ENCODE data around the gene C17orf50. TPM values are rescaled to one million over a fixed set of nuclear protein-coding genes. Genes with fewer than 3 reads are reported as not detected.

C17orf50 gene
- total RNA-seq, 1 donor from 2014 or later = not detected

GRCh38 chr17:35743626-35744328 is 16.9 kb upstream of the C17orf50 start:
- no peak overlapping the region for H3K4me3 Mint-ChIP-seq (ENCODE audit: unreplicated experiment)
- no peak overlapping the region for H3K27ac Mint-ChIP-seq (ENCODE audit: unreplicated experiment)
- no peak for TF ChIP-seq CTCF (IDR thresholded peaks at IDR 0.05)
- H3K27me3 Mint-ChIP-seq (ENCODE audit: low read depth) = peaks cover 30% of the 10 kb centered on the region
- H3K4me1 Mint-ChIP-seq (ENCODE audit: low read depth) = peaks cover 12% of the 10 kb centered on the region
- no peaks in the 10 kb centered on the region for H3K9me3 Mint-ChIP-seq (ENCODE audit: low read depth)
- peaks cover 2% of the 10 kb centered on the region for H3K36me3 Mint-ChIP-seq (ENCODE audit: low read depth)
- no peak for DNase-seq (ENCODE audit: low spot score)

GRCh38 chr17:35744830-35745229 is 15.9 kb upstream of the C17orf50 start:
- Mint-ChIP-seq H3K27ac (ENCODE audit: unreplicated experiment) (no peak overlapping the region), H3K27me3 (ENCODE audit: low read depth) (peaks cover 34% of the 10 kb centered on the region), H3K4me3 (ENCODE audit: unreplicated experiment) (no peak overlapping the region), H3K4me1 (ENCODE audit: low read depth) (peaks cover 15% of the 10 kb centered on the region), H3K9me3 (ENCODE audit: low read depth) (no peaks in the 10 kb centered on the region), H3K36me3 (ENCODE audit: low read depth) (no peaks in the 10 kb centered on the region)
- no peak for TF ChIP-seq CTCF (IDR thresholded peaks at IDR 0.05)
- DNase-seq (ENCODE audit: low spot score) = no peak

GRCh38 chr17:35745246-35745645 is 15.4 kb upstream of the C17orf50 start:
- TF ChIP-seq CTCF (IDR thresholded peaks at IDR 0.05) = no peak
- DNase-seq (ENCODE audit: low spot score) = no peak
- peaks cover 32% of the 10 kb centered on the region for H3K27me3 Mint-ChIP-seq (ENCODE audit: low read depth)
- no peak overlapping the region for H3K4me3 Mint-ChIP-seq (ENCODE audit: unreplicated experiment)
- H3K36me3 Mint-ChIP-seq (ENCODE audit: low read depth) = no peaks in the 10 kb centered on the region
- H3K9me3 Mint-ChIP-seq (ENCODE audit: low read depth) = no peaks in the 10 kb centered on the region
- no peak overlapping the region for H3K27ac Mint-ChIP-seq (ENCODE audit: unreplicated experiment)
- peaks cover 18% of the 10 kb centered on the region for H3K4me1 Mint-ChIP-seq (ENCODE audit: low read depth)

GRCh38 chr17:35745749-35746320 is 14.9 kb upstream of the C17orf50 start:
- Mint-ChIP-seq H3K27me3 (ENCODE audit: low read depth) (peaks cover 31% of the 10 kb centered on the region), H3K9me3 (ENCODE audit: low read depth) (no peaks in the 10 kb centered on the region), H3K4me3 (ENCODE audit: unreplicated experiment) (no peak overlapping the region), H3K36me3 (ENCODE audit: low read depth) (no peaks in the 10 kb centered on the region), H3K4me1 (ENCODE audit: low read depth) (peaks cover 21% of the 10 kb centered on the region), H3K27ac (ENCODE audit: unreplicated experiment) (no peak overlapping the region)
- TF ChIP-seq CTCF (IDR thresholded peaks at IDR 0.05) = no peak
- no peak for DNase-seq (ENCODE audit: low spot score)

- no peak for DNase-seq (ENCODE audit: low spot score)
- peaks cover 21% of the 10 kb centered on the region for H3K27me3 Mint-ChIP-seq (ENCODE audit: low read depth)
- TF ChIP-seq CTCF (IDR thresholded peaks at IDR 0.05) = peak; percentile 91
- H3K4me1 Mint-ChIP-seq (ENCODE audit: low read depth) = peaks cover 17% of the 10 kb centered on the region
- no peaks in the 10 kb centered on the region for H3K9me3 Mint-ChIP-seq (ENCODE audit: low read depth)
- no peak overlapping the region for H3K4me3 Mint-ChIP-seq (ENCODE audit: unreplicated experiment)
- H3K27ac Mint-ChIP-seq (ENCODE audit: unreplicated experiment) = no peak overlapping the region
- H3K36me3 Mint-ChIP-seq (ENCODE audit: low read depth) = no peaks in the 10 kb centered on the region
Observed at GRCh38 chr17:35747540-35748017, 13.1 kb upstream of the C17orf50 start.

Measured in chondrocyte (in vitro differentiated cells).